CD14-positive monocyte (primary cell): ENCODE results near the gene TMEM175. TPM values are rescaled to one million over a fixed set of nuclear protein-coding genes. Genes with fewer than 3 reads are reported as not detected.

Experiments
- DNase-seq, 3 donors: peaks; one replicate each; pipeline ENCODE4 v3.0.0-alpha.2; 2011 to 2022
- H2AFZ ChIP-seq: 2 replicates; pipeline ENCODE4 v1.6.0; 2012; ENCODE audit warnings: mild to moderate bottlenecking, low read depth, low read length, inconsistent platforms; ENCODE audit not compliant: insufficient read depth, poor library complexity, severe bottlenecking
- H3K27ac ChIP-seq, 2 donors: 1 replicate in 1 of 2; 2 replicates in 1 of 2; pipeline ENCODE4 v1.5.1; 2012 to 2013; ENCODE audit warnings: low read length in 2 of 2, control low read depth in 1 of 2, inconsistent platforms in 1 of 2, low read depth in 1 of 2, mild to moderate bottlenecking in 1 of 2
- H3K27me3 ChIP-seq, 2 donors: one replicate each; pipeline versions ENCODE4 v1.6.0 to v1.6.1; 2011 to 2013; ENCODE audit warnings: low read length in 2 of 2; ENCODE audit not compliant: control insufficient read depth in 2 of 2, insufficient read depth in 2 of 2
- H3K36me3 ChIP-seq, 2 donors: replicated peaks in 1 of 2; 1 replicate in 1 of 2; 2 replicates in 1 of 2; pipeline versions ENCODE4 v1.5.1 to v1.6.1; 2012 to 2013; ENCODE audit warnings: low read length in 2 of 2, control low read depth in 1 of 2, inconsistent platforms in 1 of 2, mild to moderate bottlenecking in 1 of 2; ENCODE audit not compliant: insufficient read depth in 2 of 2, control insufficient read depth in 1 of 2
- H3K4me1 ChIP-seq, 2 donors: 1 replicate in 1 of 2; 2 replicates in 1 of 2; pipeline versions ENCODE4 v1.5.1 to v1.6.1; 2012 to 2013; ENCODE audit warnings: low read length in 2 of 2, control low read depth in 1 of 2, inconsistent platforms in 1 of 2, mild to moderate bottlenecking in 1 of 2, moderate library complexity in 1 of 2; ENCODE audit not compliant: insufficient read depth in 2 of 2, control insufficient read depth in 1 of 2
- H3K4me2 ChIP-seq: replicated peaks from 2 replicates; pipeline ENCODE3; 2012; ENCODE audit warnings: low read length, moderate library complexity, mild to moderate bottlenecking; ENCODE audit not compliant: poor library complexity, severe bottlenecking; ENCODE audit errors: extremely low read depth
- H3K4me3 ChIP-seq, 3 experiments: fragments of 200-600 bp in 1 of 3; sonication (generic) in 1 of 3; replicated peaks in 1 of 3; 1 replicate in 2 of 3; 2 replicates in 1 of 3; pipeline ENCODE4 v1.5.1; 2011 to 2013; ENCODE audit warnings: low read length in 3 of 3, mild to moderate bottlenecking in 3 of 3, control low read depth in 2 of 3, low read depth in 2 of 3, inconsistent platforms in 1 of 3, moderate library complexity in 1 of 3
- H3K79me2 ChIP-seq: 2 replicates; pipeline ENCODE4 v1.6.0; 2012; ENCODE audit warnings: mild to moderate bottlenecking, control low read depth, inconsistent platforms, low read length, moderate library complexity; ENCODE audit not compliant: insufficient read depth
- H3K9ac ChIP-seq: 2 replicates; pipeline ENCODE4 v1.6.0; 2017; ENCODE audit warnings: low read length, mild to moderate bottlenecking; ENCODE audit not compliant: insufficient read depth, poor library complexity, severe bottlenecking
- H3K9me3 ChIP-seq, 2 donors: replicated peaks in 1 of 2; 1 replicate in 1 of 2; 2 replicates in 1 of 2; pipeline versions ENCODE4 v1.5.1 to v1.6.1; 2012 to 2013; ENCODE audit warnings: low read length in 2 of 2, control low read depth in 1 of 2; ENCODE audit not compliant: control insufficient read depth in 1 of 2, insufficient read depth in 1 of 2
- H4K20me1 ChIP-seq: 2 replicates; pipeline ENCODE4 v1.6.0; 2012; ENCODE audit warnings: mild to moderate bottlenecking, low read length, control low read depth, moderate library complexity; ENCODE audit not compliant: insufficient read depth
- H3K27ac Mint-ChIP-seq, 7 donors: one replicate each; pipeline ENCODE4 v1.8.0; 2020; ENCODE audit warnings: mild to moderate bottlenecking in 7 of 7, mixed read lengths in 7 of 7, moderate library complexity in 6 of 7, inconsistent platforms in 2 of 7
- H3K27me3 Mint-ChIP-seq, 3 donors: one replicate each; pipeline ENCODE4 v1.8.0; 2021 to 2022; ENCODE audit warnings: low read depth in 3 of 3, mild to moderate bottlenecking in 3 of 3, mixed read lengths in 3 of 3, moderate library complexity in 3 of 3, inconsistent platforms in 1 of 3
- H3K36me3 Mint-ChIP-seq, 2 donors: one replicate each; pipeline ENCODE4 v1.8.0; 2020; ENCODE audit warnings: mixed read lengths in 2 of 2, inconsistent platforms in 1 of 2, mild to moderate bottlenecking in 1 of 2
- H3K4me1 Mint-ChIP-seq: one replicate; pipeline ENCODE4 v1.8.0; 2020; ENCODE audit warnings: mild to moderate bottlenecking, mixed read lengths
- H3K4me3 Mint-ChIP-seq, 2 donors: one replicate each; pipeline ENCODE4 v1.8.0; 2020; ENCODE audit warnings: mild to moderate bottlenecking in 2 of 2, mixed read lengths in 2 of 2, moderate library complexity in 1 of 2
- H3K9me3 Mint-ChIP-seq, 7 donors: one replicate each; pipeline ENCODE4 v1.8.0; 2020 to 2022; ENCODE audit warnings: mixed read lengths in 7 of 7, mild to moderate bottlenecking in 6 of 7, moderate library complexity in 6 of 7, inconsistent platforms in 2 of 7
- CTCF ChIP-seq: fragments of 200-600 bp; IDR thresholded peaks from one replicate; pipeline ENCODE4 v1.8.0; 2022; ENCODE audit warnings: antibody characterized with exemption, mild to moderate bottlenecking
- WGBS: methylation state at CpG from one replicate; pipeline ENCODE4 v1.1.5; 2013; ENCODE audit warnings: missing lambda C conversion rate; ENCODE audit not compliant: insufficient coverage; 5-methylcytosine and 5-hydroxymethylcytosine counted together
- intact Hi-C, 2 donors: fragments of 100-400 bp; cut with micrococcal nuclease; formaldehyde crosslinking; loops; one replicate each; pipeline versions ENCODE4 v1.15.0 to v1.15.1; 2023
- polyA plus RNA-seq, 3 donors: library from polyadenylated mRNA; depleted of rRNA in 1 of 3; unstranded in 2 of 3; stranded (reverse) in 1 of 3; fragments of 300-500 nt in 2 of 3; fragments of >200 nt in 1 of 3; fragmentation: Illumina TruSeq in 2 of 3; gene quantifications; 1 replicate in 2 of 3; 2 replicates in 1 of 3; pipeline ENCODE4 v1.2.3, GENCODE V29; 2012 to 2021

The TMEM175 gene
- polyA plus RNA-seq, 3 donors = 18.9 to 216 (median 20.7) TPM

- Mint-ChIP-seq H3K4me3 (no peak overlapping the region), H3K27ac (no peak overlapping the region), H3K36me3 (peaks cover 32 to 55% of the 10 kb centered on the region in 2 donors), H3K4me1 (peaks cover 3% of the 10 kb centered on the region), H3K9me3 (peaks cover 0 to 6% (median 0%) of the 10 kb centered on the region in 7 donors), H3K27me3 (peaks cover 0 to 7% (median 2%) of the 10 kb centered on the region in 3 donors)
- Histone ChIP-seq H3K4me3 (no peak overlapping the region), H3K27ac (no peak overlapping the region), H3K79me2 (no peaks in the 10 kb centered on the region), H3K9ac (no peak overlapping the region), H3K4me2 (no peak overlapping the region), H4K20me1 (peaks cover 34% of the 10 kb centered on the region), H3K9me3 (no peaks in the 10 kb centered on the region), H2AFZ (no peak overlapping the region), H3K36me3 (peaks cover 30 to 51% of the 10 kb centered on the region in 2 donors), H3K27me3 (peaks cover 0 to 4% of the 10 kb centered on the region in 2 donors), H3K4me1 (no peaks in the 10 kb centered on the region)
- 100% methylated on average over 2 of the region's 7 CpGs for WGBS
- intact Hi-C loops = no loop called here
- TF ChIP-seq CTCF = no peak
- no peak for DNase-seq
Measured at GRCh38 chr4:951186-951585, 18.9 kb downstream of the TMEM175 start.

- H3K36me3 ChIP-seq = peaks cover 32 to 58% of the 10 kb centered on the region in 2 donors
- H2AFZ ChIP-seq = no peak overlapping the region
- H3K4me3 Mint-ChIP-seq = no peak overlapping the region
- H3K4me3 ChIP-seq = no peak overlapping the region
- no peak for DNase-seq
- peaks cover 0 to 7% (median 2%) of the 10 kb centered on the region in 3 donors for H3K27me3 Mint-ChIP-seq
- peaks cover 0 to 6% (median 0%) of the 10 kb centered on the region in 7 donors for H3K9me3 Mint-ChIP-seq
- no peaks in the 10 kb centered on the region for H3K4me1 ChIP-seq
- no peak overlapping the region for H3K9ac ChIP-seq
- no peak overlapping the region for H3K4me2 ChIP-seq
- no peak for TF ChIP-seq CTCF
- peaks cover 35 to 62% of the 10 kb centered on the region in 2 donors for H3K36me3 Mint-ChIP-seq
- WGBS = 96% methylated on average over 17 of the region's 23 CpGs
- H3K9me3 ChIP-seq = no peaks in the 10 kb centered on the region
- no peak overlapping the region for H3K27ac ChIP-seq
- no peaks in the 10 kb centered on the region for H3K79me2 ChIP-seq
- intact Hi-C loops = no loop called here
- H4K20me1 ChIP-seq = peaks cover 28% of the 10 kb centered on the region
- H3K27me3 ChIP-seq = no peaks in the 10 kb centered on the region
- H3K27ac Mint-ChIP-seq = peak overlapping the region in 1 of 7 donors; percentile 36
- no peaks in the 10 kb centered on the region for H3K4me1 Mint-ChIP-seq
Measured at GRCh38 chr4:951594-952468, 19.6 kb downstream of the TMEM175 start.
